ENCODE measurements around the gene CMSS1. TPM values are rescaled to one million over a fixed set of nuclear protein-coding genes. Genes with fewer than 3 reads are reported as not detected.

Gene CMSS1
- total RNA-seq, 1 experiment from 2014 or later = 86.3 TPM

- Histone ChIP-seq H3K27me3 (ENCODE audit: control insufficient read depth, insufficient read depth, low read length) (peaks cover 1% of the 10 kb centered on the region), H3K4me3 (ENCODE audit: low read depth in 2 of 2, low read length in 2 of 2) (no peak overlapping the region), H3K27ac (ENCODE audit: low read length) (no peak overlapping the region), H3K9me3 (ENCODE audit: control insufficient read depth, insufficient read depth, low read depth, low read length) (no peaks in the 10 kb centered on the region), H3K4me1 (ENCODE audit: control insufficient read depth, insufficient read depth, low read length) (no peaks in the 10 kb centered on the region), H3K36me3 (ENCODE audit: control insufficient read depth, insufficient read depth, low read length) (no peaks in the 10 kb centered on the region)
- in situ Hi-C loops (cut with HindIII; ENCODE audit: low pct_unique_long_range_greater_than_20kb, low sequenced_read_pairs) (no loop called here), intact Hi-C loops (cut with micrococcal nuclease; ENCODE audit: unreplicated experiment) (no loop called here)
- no peak for TF ChIP-seq REST (IDR thresholded peaks at IDR 0.05; ENCODE audit: insufficient read depth in 1 of 2, low read depth in 2 of 2, low read length in 1 of 2)
- TF ChIP-seq POLR2AphosphoS5 (IDR thresholded peaks at IDR 0.05; ENCODE audit: low read depth, low read length) = no peak
- TF ChIP-seq SIN3A (IDR thresholded peaks at IDR 0.05; ENCODE audit: borderline replicate concordance, insufficient read depth, low read depth, low read length) = no peak
- TF ChIP-seq CTCF (IDR thresholded peaks at IDR 0.05) = no peak
- TF ChIP-seq TCF7L2 (IDR thresholded peaks at IDR 0.05; ENCODE audit: low read depth, low read length) = no peak
- ChIA-PET CTCF (no interaction called here), POLR2A (no interaction called here)
- no peak for DNase-seq (ENCODE audit: low read depth, low spot score)
- ATAC-seq = no peak
- BruUV-seq (replicated peaks) = no TSS peak
Measured at GRCh38 chr3:99772671-99773070, 45.0 kb upstream of the CMSS1 start.

- CTCF ChIA-PET = interaction anchor here (0.7 kb wide), 1 partner anchor 260 kb away, joined by 10 read pairs; no protein-coding TSS in a partner anchor
- BruUV-seq (replicated peaks) = no TSS peak
- no peak overlapping the region for H3K27ac ChIP-seq (ENCODE audit: low read length)
- intact Hi-C loops (cut with micrococcal nuclease; ENCODE audit: unreplicated experiment) (no loop called here), in situ Hi-C loops (cut with HindIII; ENCODE audit: low pct_unique_long_range_greater_than_20kb, low sequenced_read_pairs) (no loop called here)
- POLR2A ChIA-PET = no interaction called here
- peaks cover 6% of the 10 kb centered on the region for H3K27me3 ChIP-seq (ENCODE audit: control insufficient read depth, insufficient read depth, low read length)
- DNase-seq (ENCODE audit: low read depth, low spot score) (no peak), ATAC-seq (no peak)
- no peaks in the 10 kb centered on the region for H3K9me3 ChIP-seq (ENCODE audit: control insufficient read depth, insufficient read depth, low read depth, low read length)
- no peaks in the 10 kb centered on the region for H3K36me3 ChIP-seq (ENCODE audit: control insufficient read depth, insufficient read depth, low read length)
- H3K4me3 ChIP-seq (ENCODE audit: low read depth in 2 of 2, low read length in 2 of 2) = no peak overlapping the region
- no peak for TF ChIP-seq POLR2AphosphoS5 (IDR thresholded peaks at IDR 0.05; ENCODE audit: low read depth, low read length)
- TF ChIP-seq TCF7L2 (IDR thresholded peaks at IDR 0.05; ENCODE audit: low read depth, low read length) = no peak
- no peak for TF ChIP-seq SIN3A (IDR thresholded peaks at IDR 0.05; ENCODE audit: borderline replicate concordance, insufficient read depth, low read depth, low read length)
- TF ChIP-seq CTCF (IDR thresholded peaks at IDR 0.05) = no peak
- TF ChIP-seq REST (IDR thresholded peaks at IDR 0.05; ENCODE audit: insufficient read depth in 1 of 2, low read depth in 2 of 2, low read length in 1 of 2) = no peak
- H3K4me1 ChIP-seq (ENCODE audit: control insufficient read depth, insufficient read depth, low read length) = no peaks in the 10 kb centered on the region
Measured at GRCh38 chr3:99774467-99774866, 43.2 kb upstream of the CMSS1 start.
